ENCODE measurements around the gene SLC25A14. TPM values are rescaled to one million over a fixed set of nuclear protein-coding genes. Genes with fewer than 3 reads are reported as not detected.
"Not testable (repeated sequence)": the region's sequence is repeated elsewhere in the genome, so short reads cannot be mapped to it uniquely, and the experiment has no call there.

SLC25A14 gene
- total and polyA plus RNA-seq, 2 experiments from 2014 or later = 9.9 to 16.7 TPM

DNA sequence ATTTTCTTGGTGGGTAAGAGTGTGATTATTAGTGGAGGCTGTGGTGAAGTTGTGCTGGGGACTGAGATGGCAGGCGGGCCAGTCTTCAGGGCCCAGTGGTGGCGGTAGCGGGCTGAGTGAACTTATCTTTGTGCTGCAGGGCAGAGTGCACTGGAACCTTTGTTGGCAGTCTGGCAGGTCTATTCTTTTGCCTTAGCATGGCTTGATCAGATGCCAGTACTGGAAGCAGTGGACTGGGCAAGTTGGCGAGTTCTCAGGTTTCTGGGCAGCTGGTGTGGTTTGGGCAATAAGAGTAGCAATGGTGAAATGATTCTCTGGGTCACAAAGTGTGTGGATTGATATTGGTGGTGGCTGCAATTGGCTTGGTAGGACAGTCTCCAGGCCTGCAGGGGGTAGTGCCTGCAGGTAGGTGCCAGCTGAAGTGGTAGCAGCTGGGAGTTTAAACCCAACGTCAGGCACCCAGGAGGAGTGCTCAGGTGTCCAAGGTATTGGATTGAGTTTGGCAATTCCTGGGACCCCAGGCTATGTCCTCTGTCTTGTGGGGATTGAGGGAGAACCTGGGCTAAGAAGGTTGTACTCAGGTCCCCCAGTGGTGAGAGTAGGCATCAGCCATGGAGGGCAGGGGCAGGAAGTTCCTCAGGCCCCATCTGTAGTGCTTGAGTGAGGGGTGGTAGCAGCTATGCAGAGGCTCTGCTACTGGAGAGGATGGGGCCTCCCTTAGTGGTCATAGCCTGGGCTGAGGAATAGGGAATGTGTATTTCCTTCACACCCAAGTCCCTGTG is 34.9 kb upstream of the SLC25A14 start:
- TF ChIP-seq EZH2 (IDR thresholded peaks at IDR 0.05; ENCODE audit: insufficient read depth, poor library complexity, severe bottlenecking) (no peak), EZH2phosphoT487 (IDR thresholded peaks at IDR 0.05; ENCODE audit: insufficient read depth, low read depth) (no peak)
- in situ Hi-C loops (cut with MboI) = no loop called here

DNA sequence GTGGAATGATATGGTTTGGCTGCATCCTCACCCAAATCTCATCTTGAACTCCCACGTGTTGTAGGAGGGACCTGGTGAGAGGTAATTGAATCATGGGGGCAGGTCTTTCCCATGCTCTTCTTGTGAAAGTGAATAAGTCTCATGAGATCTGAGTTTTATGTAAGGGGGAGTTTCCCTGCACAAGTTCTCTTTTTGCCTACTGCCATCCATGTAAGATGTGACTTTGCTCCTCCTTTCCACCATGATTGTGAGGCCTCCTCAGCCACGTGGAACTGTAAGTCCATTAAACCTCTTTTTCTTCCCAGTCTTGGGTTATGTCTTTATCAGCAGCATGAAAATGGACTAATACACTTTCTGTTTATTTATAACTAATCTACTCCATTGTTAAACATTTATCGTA is 19.8 kb upstream of the SLC25A14 start:
- H2AFZ ChIP-seq; H3K9ac ChIP-seq; H3K4me3 ChIP-seq; H3K27me3 ChIP-seq (replicated peaks; ENCODE audit: insufficient read depth); H3K79me2 ChIP-seq (ENCODE audit: insufficient read depth); H3K4me2 ChIP-seq (ENCODE audit: unreplicated experiment); H3K9me3 ChIP-seq (ENCODE audit: low read depth); in situ Hi-C loops (cut with MboI); H4K20me1 ChIP-seq (ENCODE audit: insufficient read depth); DNase-seq; H3K4me1 ChIP-seq (ENCODE audit: insufficient read depth); H3K36me3 ChIP-seq (ENCODE audit: low read depth); H3F3A ChIP-seq (ENCODE audit: insufficient read depth); H3K27ac ChIP-seq; H3K9me2 ChIP-seq (ENCODE audit: insufficient read depth): not testable (repeated sequence)
- WGBS, 2 experiments (ENCODE audit: low coverage in 1 of 2, low lambda C conversion rate in 2 of 2, missing lambda C conversion rate in 2 of 2) = 13 to 30% methylated on average over 2 to 3 of the region's 3 CpGs

More for the DNA sequence above, 34.9 kb upstream of the SLC25A14 start:
- no peaks in the 10 kb centered on the region for H3K9me2 ChIP-seq (ENCODE audit: insufficient read depth)
- H3K4me3 ChIP-seq = no peak overlapping the region
- DNase-seq = no peak
- no peaks in the 10 kb centered on the region for H3K4me1 ChIP-seq (ENCODE audit: insufficient read depth)
- no peaks in the 10 kb centered on the region for H3K79me2 ChIP-seq (ENCODE audit: insufficient read depth)
- no peaks in the 10 kb centered on the region for H4K20me1 ChIP-seq (ENCODE audit: insufficient read depth)
- H3F3A ChIP-seq (ENCODE audit: insufficient read depth) = no peaks in the 10 kb centered on the region
- no peak overlapping the region for H3K27ac ChIP-seq
- no peaks in the 10 kb centered on the region for H3K36me3 ChIP-seq (ENCODE audit: low read depth)
- H3K4me2 ChIP-seq (ENCODE audit: unreplicated experiment) = no peak overlapping the region
- H2AFZ ChIP-seq = no peak overlapping the region
- no peaks in the 10 kb centered on the region for H3K27me3 ChIP-seq (replicated peaks; ENCODE audit: insufficient read depth)
- 69 to 70% methylated on average over 3 to 5 of the region's 5 CpGs for WGBS, 2 experiments (ENCODE audit: low coverage in 1 of 2, low lambda C conversion rate in 2 of 2, missing lambda C conversion rate in 2 of 2)
- no peak overlapping the region for H3K9ac ChIP-seq
- H3K9me3 ChIP-seq (ENCODE audit: low read depth) = no peaks in the 10 kb centered on the region

DNA sequence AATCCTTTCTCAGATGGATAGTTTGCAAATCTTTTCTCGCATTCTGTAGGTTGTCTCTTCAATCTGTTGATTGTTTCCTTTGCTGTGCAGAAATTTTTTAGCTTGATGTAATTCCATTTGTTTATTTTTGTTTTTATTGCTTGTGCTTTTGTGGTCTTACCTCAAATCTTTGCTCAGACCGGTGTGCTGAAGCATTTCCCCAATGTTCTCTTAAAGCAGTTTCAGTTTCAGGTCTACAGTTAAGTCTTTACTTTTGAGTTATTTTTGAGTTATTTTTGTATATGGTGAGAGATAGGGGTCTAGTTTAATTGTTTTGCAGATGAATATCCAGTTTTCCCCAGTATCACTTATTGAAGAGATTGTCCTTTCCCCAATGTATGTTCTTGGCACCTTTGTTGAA is 18.2 kb upstream of the SLC25A14 start:
- WGBS, 2 experiments (ENCODE audit: low coverage in 1 of 2, low lambda C conversion rate in 2 of 2, missing lambda C conversion rate in 2 of 2) = 42 to 58% methylated on average over 2 of the region's 2 CpGs
- peaks cover 4% of the 10 kb centered on the region; the same call in 1 of the 2 replicates for H3K27me3 ChIP-seq (replicated peaks; ENCODE audit: insufficient read depth)
- no peaks in the 10 kb centered on the region for H3K9me2 ChIP-seq (ENCODE audit: insufficient read depth)
- no peak overlapping the region for H2AFZ ChIP-seq
- H3K9me3 ChIP-seq (ENCODE audit: low read depth) = no peaks in the 10 kb centered on the region
- H3K36me3 ChIP-seq (ENCODE audit: low read depth) = no peaks in the 10 kb centered on the region
- H3K27ac ChIP-seq = no peak overlapping the region
- no peak overlapping the region for H3K4me2 ChIP-seq (ENCODE audit: unreplicated experiment)
- H3K4me1 ChIP-seq (ENCODE audit: insufficient read depth) = no peaks in the 10 kb centered on the region
- no peak overlapping the region for H3K9ac ChIP-seq
- no peak for DNase-seq
- TF ChIP-seq EZH2phosphoT487 (IDR thresholded peaks at IDR 0.05; ENCODE audit: insufficient read depth, low read depth) = no peak
- TF ChIP-seq EZH2 (IDR thresholded peaks at IDR 0.05; ENCODE audit: insufficient read depth, poor library complexity, severe bottlenecking) = no peak
- no peaks in the 10 kb centered on the region for H4K20me1 ChIP-seq (ENCODE audit: insufficient read depth)
- in situ Hi-C loops (cut with MboI) = no loop called here
- H3K4me3 ChIP-seq = no peak overlapping the region
- H3F3A ChIP-seq (ENCODE audit: insufficient read depth) = no peaks in the 10 kb centered on the region
- H3K79me2 ChIP-seq (ENCODE audit: insufficient read depth) = no peaks in the 10 kb centered on the region

DNA sequence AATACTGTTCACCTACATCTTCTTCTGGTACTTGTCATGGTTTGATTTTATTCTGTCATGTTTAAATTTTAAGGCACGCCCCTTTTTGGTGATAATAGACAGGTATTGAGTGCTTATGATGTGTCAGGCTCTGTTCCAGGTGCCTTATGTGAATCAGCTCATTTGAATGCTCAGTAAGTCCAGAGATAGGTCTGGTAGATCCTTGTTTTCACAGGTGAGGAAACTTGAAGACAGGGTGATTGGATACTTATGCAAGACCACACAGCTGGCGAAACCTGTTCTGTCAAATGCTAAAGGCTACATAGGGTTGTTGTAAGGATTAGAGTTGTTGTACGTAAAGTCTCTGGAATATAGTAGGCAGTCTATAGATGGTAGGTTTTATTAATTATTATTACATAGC is 9.6 kb upstream of the SLC25A14 start:
- Histone ChIP-seq H4K20me1 (ENCODE audit: insufficient read depth) (no peaks in the 10 kb centered on the region), H3K27ac (no peak overlapping the region), H3K9me2 (ENCODE audit: insufficient read depth) (no peaks in the 10 kb centered on the region), H3K79me2 (ENCODE audit: insufficient read depth) (no peaks in the 10 kb centered on the region), H3K9me3 (ENCODE audit: low read depth) (no peaks in the 10 kb centered on the region), H3K4me1 (ENCODE audit: insufficient read depth) (no peaks in the 10 kb centered on the region), H3K9ac (no peak overlapping the region), H3K27me3 (replicated peaks; ENCODE audit: insufficient read depth) (peaks cover 6% of the 10 kb centered on the region; the same call in 1 of the 2 replicates), H2AFZ (no peak overlapping the region), H3K36me3 (ENCODE audit: low read depth) (no peaks in the 10 kb centered on the region), H3K4me2 (ENCODE audit: unreplicated experiment) (no peak overlapping the region), H3K4me3 (no peak overlapping the region), H3F3A (ENCODE audit: insufficient read depth) (no peaks in the 10 kb centered on the region)
- in situ Hi-C loops (cut with MboI) = no loop called here
- DNase-seq = no peak
- WGBS, 2 experiments (ENCODE audit: low coverage in 1 of 2, low lambda C conversion rate in 2 of 2, missing lambda C conversion rate in 2 of 2) = 39 to 44% methylated on average over 3 of the region's 3 CpGs
- TF ChIP-seq EZH2phosphoT487 (IDR thresholded peaks at IDR 0.05; ENCODE audit: insufficient read depth, low read depth) = no peak
- TF ChIP-seq EZH2 (IDR thresholded peaks at IDR 0.05; ENCODE audit: insufficient read depth, poor library complexity, severe bottlenecking) = no peak
